ENCODE measurements around the gene DEPDC7. TPM values are rescaled to one million over a fixed set of nuclear protein-coding genes. Genes with fewer than 3 reads are reported as not detected.

DEPDC7 gene
- total and polyA plus RNA-seq, 2 of the 8 experiments (the other 6 are each of a cell fraction or from before 2014, with no cell fraction given), result 3.1 to 7.6 TPM

GRCh38 chr11:33064033-33064825 lies 48.6 kb downstream of the DEPDC7 start:
- Histone ChIP-seq H2AFZ (ENCODE audit: low read length) (no peak overlapping the region), H4K5ac (ENCODE audit: insufficient read length, low read depth, low read length) (no peak overlapping the region), H3K36me3 (ENCODE audit: control insufficient read depth in 2 of 4, insufficient read depth in 4 of 4, low read length in 3 of 4) (peaks cover 0 to 15% (median 8%) of the 10 kb centered on the region in 4 experiments; a peak in 6 of 8 replicates), H3K79me2 (ENCODE audit: control insufficient read depth in 1 of 2, insufficient read depth in 2 of 2, low read length in 2 of 2) (no peaks in the 10 kb centered on the region), H2BK12ac (ENCODE audit: low read depth, low read length) (no peak overlapping the region), H3K23ac (ENCODE audit: insufficient read length) (no peak overlapping the region), H2BK20ac (ENCODE audit: low read length) (0 out of 2 replicates have a peak overlapping the region, but pooled peaks have one; percentile 18), H3K4ac (replicated peaks; ENCODE audit: insufficient read length, low read depth, low read length) (no peak overlapping the region), H2BK5ac (ENCODE audit: low read depth, low read length) (peak overlapping the region; percentile 20; the same call in 1 of the 2 replicates), H3K4me3 (ENCODE audit: extremely low read depth in 1 of 4, insufficient read depth in 2 of 4, low read depth in 3 of 4, low read length in 4 of 4) (no peak overlapping the region), H4K20me1 (replicated peaks in 1 of 2; ENCODE audit: control insufficient read depth in 1 of 2, insufficient read depth in 2 of 2, low read length in 2 of 2) (peaks cover 0 to 4% of the 10 kb centered on the region in 2 experiments), H3K14ac (ENCODE audit: insufficient read length) (no peak overlapping the region), H3K56ac (replicated peaks; ENCODE audit: insufficient read length, low read depth, low read length) (no peak overlapping the region), H4K8ac (ENCODE audit: extremely low read depth, insufficient read depth, low read length) (no peak overlapping the region), H4K91ac (replicated peaks; ENCODE audit: insufficient read length, low read length) (no peak overlapping the region), H2AK5ac (ENCODE audit: low read depth, low read length) (no peak overlapping the region), H3K4me1 (replicated peaks in 1 of 4; ENCODE audit: control insufficient read depth in 3 of 4, insufficient read depth in 4 of 4, low read length in 3 of 4) (peaks cover 0 to 3% (median 0%) of the 10 kb centered on the region in 4 experiments; a peak in 1 of 7 replicates), H3K23me2 (ENCODE audit: low read depth, low read length) (no peaks in the 10 kb centered on the region), H3K9me3 (ENCODE audit: insufficient read depth in 2 of 2, low read depth in 1 of 2, low read length in 1 of 2) (no peaks in the 10 kb centered on the region), H3K9ac (replicated peaks in 1 of 4; ENCODE audit: extremely low read depth in 1 of 4, low read depth in 3 of 4, low read length in 3 of 4) (no peak overlapping the region), H3K27ac (ENCODE audit: low read depth, low read length) (0 out of 2 replicates have a peak overlapping the region, but pooled peaks have one; percentile 27), H3K18ac (ENCODE audit: extremely low read depth, low read length) (no peak overlapping the region), H3K27me3 (replicated peaks in 1 of 4; ENCODE audit: control insufficient read depth in 3 of 4, extremely low read depth in 1 of 4, insufficient read depth in 3 of 4, low read length in 3 of 4) (no peaks in the 10 kb centered on the region), H2BK15ac (ENCODE audit: low read length) (no peak overlapping the region), H2BK120ac (replicated peaks; ENCODE audit: low read depth, low read length) (no peak overlapping the region), H3K79me1 (ENCODE audit: low read depth, low read length) (no peaks in the 10 kb centered on the region), H3K4me2 (ENCODE audit: insufficient read depth in 1 of 2, low read depth in 2 of 2, low read length in 2 of 2) (no peak overlapping the region)
- TF ChIP-seq CEBPB (IDR thresholded peaks at IDR 0.05; ENCODE audit: low read depth, low read length) (no peak), CTCF (IDR thresholded peaks at IDR 0.05; ENCODE audit: control extremely low read depth in 1 of 3, insufficient read depth in 1 of 3, low read depth in 1 of 3, low read length in 3 of 3) (no peak), SP2 (IDR thresholded peaks at IDR 0.05; ENCODE audit: low read length) (no peak), RFX5 (IDR thresholded peaks at IDR 0.05; ENCODE audit: borderline replicate concordance, low read depth, low read length) (no peak), EZH2 (IDR thresholded peaks at IDR 0.05; ENCODE audit: low read depth, low read length, severe bottlenecking) (no peak)
- no peak for DNase-seq (ENCODE audit: low read depth in 1 of 2, low spot score in 2 of 2)
- ChIA-PET POLR2A (ENCODE audit: partially characterized antibody) (interaction anchor here (1.5 kb wide), 1 partner anchor 13 kb away, joined by 5 read pairs; no protein-coding TSS in a partner anchor), CTCF (ENCODE audit: partially characterized antibody) (interaction anchor here (0.6 to 4.3 kb wide), 28 partner anchors 9 to 350 kb away, joined by 3 to 28 read pairs (median 5); partner anchors contain the start of genes CCDC73, DEPDC7 and TCP11L1)
- no peak for FAIRE-seq
- 79% methylated on average over 11 of the region's 11 CpGs; no CpG with 5 or more reads in 1 of the 2 experiments for WGBS, 2 experiments (ENCODE audit: extremely low coverage in 1 of 2, insufficient coverage in 1 of 2, insufficient read length in 1 of 2, insufficient replicate concordance in 2 of 2, low coverage in 1 of 2, low lambda C conversion rate in 2 of 2, missing lambda C conversion rate in 1 of 2)

Measured in H1 (cell line).